Measurements from ENCODE around the gene CCDC87.

GRCh38 chr11:66586136-66586535, 6.7 kb downstream of the CCDC87 start:
- TF ChIP-seq CTCF (IDR thresholded peaks at IDR 0.05; ENCODE audit: low read depth, low read length, missing input control) (no peak), JUND (IDR thresholded peaks at IDR 0.05) (no peak)

Measured in liver (tissue), 3 donors.